HG03060 (cell line): ENCODE measurements around the gene SDF4.

Source experiments
- ATAC-seq: cut with Tn5 transposase; IDR thresholded peaks from one replicate; pipeline ENCODE4 v1.9.1; 2021; ENCODE audit warnings: low read depth, moderate number of reproducible peaks; ENCODE audit not compliant: unreplicated experiment

The SDF4 gene

DNA sequence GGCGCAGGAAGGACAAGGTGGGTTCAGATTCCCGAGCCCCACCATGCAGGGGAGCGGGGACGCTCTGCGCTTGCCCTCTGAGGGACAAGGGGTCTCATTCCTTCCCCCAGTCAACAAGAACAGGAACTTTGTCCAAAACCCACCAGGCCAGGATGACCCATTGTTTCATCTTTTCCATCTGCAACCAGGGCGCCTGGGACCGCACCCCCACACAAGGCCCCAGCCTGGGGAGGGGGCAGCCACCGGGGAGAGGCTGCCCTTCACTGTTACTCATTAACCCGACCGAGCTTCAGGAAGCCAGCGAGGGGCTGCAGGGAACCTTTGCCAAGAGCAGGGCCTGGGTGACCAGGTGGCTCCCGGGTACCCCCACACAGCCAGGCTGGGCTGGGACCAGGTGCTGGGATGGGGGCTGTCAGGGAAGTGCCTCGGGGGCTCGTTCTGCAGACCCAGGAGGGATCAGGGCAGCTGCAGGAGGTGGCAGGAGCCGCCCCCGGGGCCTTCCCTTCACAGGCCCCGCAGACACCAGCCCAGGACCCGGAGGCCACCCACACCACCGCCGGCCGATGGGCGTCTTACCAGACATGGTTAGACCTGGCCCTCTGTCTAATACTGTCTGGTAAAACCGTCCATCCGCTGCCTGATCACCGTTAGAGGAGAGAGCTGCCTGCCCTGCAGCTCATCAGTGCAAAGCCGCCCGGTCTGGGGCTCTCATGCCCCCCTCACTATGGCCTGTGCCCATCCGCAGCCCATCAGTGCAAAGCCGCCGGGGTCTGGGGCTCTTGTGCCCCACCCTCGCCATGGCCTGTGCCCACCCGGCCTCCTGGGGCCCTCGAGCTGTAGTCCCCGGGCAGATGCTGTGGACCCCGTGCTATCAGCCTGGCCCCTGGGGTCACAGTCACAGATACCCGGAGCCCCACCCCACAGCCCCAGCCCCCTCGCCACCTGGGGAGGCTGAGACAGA lies 63.1 kb downstream of the SDF4 start:
- no peak for ATAC-seq

- ATAC-seq, result no peak
Measured at GRCh38 chr1:1167841-1168450, 63.9 kb downstream of the SDF4 start.

DNA sequence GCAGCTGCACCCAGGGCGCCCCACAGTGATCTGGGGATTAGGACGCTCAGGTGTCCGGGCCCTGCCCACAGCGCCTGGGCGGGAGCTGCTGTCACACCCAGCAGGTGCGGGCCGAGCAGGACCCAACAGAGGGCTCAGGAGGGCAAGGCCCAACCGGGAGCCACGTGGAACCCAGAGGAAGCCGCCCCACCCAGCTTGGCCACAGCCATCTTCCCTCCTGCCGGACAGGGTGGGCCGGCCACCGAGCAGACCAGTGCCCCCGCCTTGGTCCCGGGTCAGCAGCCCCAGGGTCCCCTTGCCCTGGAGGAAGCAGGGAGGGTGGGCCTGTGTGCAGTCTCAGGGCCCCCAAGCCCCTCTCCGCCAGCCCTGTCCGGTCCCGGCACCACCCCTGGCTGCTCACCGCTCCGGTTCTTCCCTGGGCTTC lies 64.4 kb downstream of the SDF4 start:
- no peak for ATAC-seq
